Measurements from ENCODE around the gene GNLY. TPM values are rescaled to one million over a fixed set of nuclear protein-coding genes. Genes with fewer than 3 reads are reported as not detected.

The GNLY gene
- total RNA-seq, 1 experiment from 2014 or later: not detected

GRCh38 chr2:85705680-85706039 lies 11.5 kb downstream of the GNLY start:
- Histone ChIP-seq H3K9me3 (ENCODE audit: low read length) (no peaks in the 10 kb centered on the region), H3K27me3 (ENCODE audit: low read length) (no peaks in the 10 kb centered on the region), H3K9ac (ENCODE audit: low read length) (no peak overlapping the region), H4K20me1 (ENCODE audit: low read length) (no peaks in the 10 kb centered on the region), H3K4me2 (ENCODE audit: low read length) (no peak overlapping the region), H3K79me2 (ENCODE audit: low read length) (no peaks in the 10 kb centered on the region), H3K4me3 (ENCODE audit: low read length) (no peak overlapping the region), H2AFZ (ENCODE audit: low read length) (no peak overlapping the region), H3K4me1 (ENCODE audit: insufficient read depth, low read length) (peaks cover 43% of the 10 kb centered on the region), H3K36me3 (ENCODE audit: low read depth, low read length) (no peaks in the 10 kb centered on the region), H3F3A (ENCODE audit: low read length, unreplicated experiment) (no peaks in the 10 kb centered on the region), H3K9me2 (replicated peaks; ENCODE audit: low read length) (no peaks in the 10 kb centered on the region), H3K27ac (ENCODE audit: low read length) (no peak overlapping the region)
- CTCF ChIA-PET: interaction anchor here (0.5 to 1.1 kb wide), 3 partner anchors 20 to 68 kb away, joined by 3 to 6 read pairs (median 3); no protein-coding TSS in a partner anchor
- POLR2A ChIA-PET (ENCODE audit: unreplicated experiment): interaction anchor here (0.6 kb wide), 1 partner anchor 393 kb away, joined by 4 read pairs; no protein-coding TSS in a partner anchor
- no TSS peak for BruUV-seq (replicated peaks)
- DNase-seq (peak; percentile 58), ATAC-seq (no peak)
- intact Hi-C loops (cut with micrococcal nuclease): no loop called here
- no peak for TF ChIP-seq EZH2phosphoT487 (IDR thresholded peaks at IDR 0.05; ENCODE audit: borderline replicate concordance, low read length)
- no peak for TF ChIP-seq EZH2 (IDR thresholded peaks at IDR 0.05; ENCODE audit: low read length, unreplicated experiment)
- no peak for TF ChIP-seq CTCF (conservative IDR thresholded peaks at IDR 0.05; ENCODE audit: low read depth, low read length)

GRCh38 chr2:85706063-85706462 lies 11.9 kb downstream of the GNLY start:
- H4K20me1 ChIP-seq (ENCODE audit: low read length): no peaks in the 10 kb centered on the region
- intact Hi-C loops (cut with micrococcal nuclease): no loop called here
- DNase-seq (no peak), ATAC-seq (no peak)
- TF ChIP-seq CTCF (conservative IDR thresholded peaks at IDR 0.05; ENCODE audit: low read depth, low read length): no peak
- no peak for TF ChIP-seq EZH2phosphoT487 (IDR thresholded peaks at IDR 0.05; ENCODE audit: borderline replicate concordance, low read length)
- TF ChIP-seq EZH2 (IDR thresholded peaks at IDR 0.05; ENCODE audit: low read length, unreplicated experiment): no peak
- no peaks in the 10 kb centered on the region for H3K9me2 ChIP-seq (replicated peaks; ENCODE audit: low read length)
- H3F3A ChIP-seq (ENCODE audit: low read length, unreplicated experiment): no peaks in the 10 kb centered on the region
- no peak overlapping the region for H3K4me2 ChIP-seq (ENCODE audit: low read length)
- H3K27me3 ChIP-seq (ENCODE audit: low read length): no peaks in the 10 kb centered on the region
- ChIA-PET POLR2A (ENCODE audit: unreplicated experiment) (no interaction called here), CTCF (interaction anchor here (0.5 to 1.1 kb wide), 4 partner anchors 20 to 69 kb away, joined by 3 to 6 read pairs (median 3); no protein-coding TSS in a partner anchor)
- H3K27ac ChIP-seq (ENCODE audit: low read length): no peak overlapping the region
- BruUV-seq (replicated peaks): no TSS peak
- H3K9me3 ChIP-seq (ENCODE audit: low read length): no peaks in the 10 kb centered on the region
- H3K4me3 ChIP-seq (ENCODE audit: low read length): no peak overlapping the region
- H3K9ac ChIP-seq (ENCODE audit: low read length): no peak overlapping the region
- peaks cover 41% of the 10 kb centered on the region for H3K4me1 ChIP-seq (ENCODE audit: insufficient read depth, low read length)
- no peak overlapping the region for H2AFZ ChIP-seq (ENCODE audit: low read length)
- H3K36me3 ChIP-seq (ENCODE audit: low read depth, low read length): no peaks in the 10 kb centered on the region
- no peaks in the 10 kb centered on the region for H3K79me2 ChIP-seq (ENCODE audit: low read length)

- DNase-seq (no peak), ATAC-seq (no peak)
- TF ChIP-seq EZH2 (IDR thresholded peaks at IDR 0.05; ENCODE audit: low read length, unreplicated experiment) (no peak), CTCF (conservative IDR thresholded peaks at IDR 0.05; ENCODE audit: low read depth, low read length) (no peak), EZH2phosphoT487 (IDR thresholded peaks at IDR 0.05; ENCODE audit: borderline replicate concordance, low read length) (no peak)
- H3K9me2 ChIP-seq (replicated peaks; ENCODE audit: low read length): no peaks in the 10 kb centered on the region
- no peaks in the 10 kb centered on the region for H3K27me3 ChIP-seq (ENCODE audit: low read length)
- no peak overlapping the region for H3K9ac ChIP-seq (ENCODE audit: low read length)
- CTCF ChIA-PET: interaction anchor here (0.5 to 1.0 kb wide), 3 partner anchors 35 to 69 kb away, joined by 3 read pairs; no protein-coding TSS in a partner anchor
- no peak overlapping the region for H2AFZ ChIP-seq (ENCODE audit: low read length)
- H3K27ac ChIP-seq (ENCODE audit: low read length): no peak overlapping the region
- H3F3A ChIP-seq (ENCODE audit: low read length, unreplicated experiment): no peaks in the 10 kb centered on the region
- H3K4me1 ChIP-seq (ENCODE audit: insufficient read depth, low read length): peaks cover 34% of the 10 kb centered on the region
- intact Hi-C loops (cut with micrococcal nuclease): loop anchor here (1.0 kb wide), 2 partner anchors 27 to 69 kb away; no protein-coding TSS in a partner anchor
- H3K4me3 ChIP-seq (ENCODE audit: low read length): no peak overlapping the region
- H3K4me2 ChIP-seq (ENCODE audit: low read length): 0 out of 2 replicates have a peak overlapping the region, but pooled peaks have one; percentile 11
- no TSS peak for BruUV-seq (replicated peaks)
- H3K9me3 ChIP-seq (ENCODE audit: low read length): no peaks in the 10 kb centered on the region
- H4K20me1 ChIP-seq (ENCODE audit: low read length): no peaks in the 10 kb centered on the region
- H3K79me2 ChIP-seq (ENCODE audit: low read length): no peaks in the 10 kb centered on the region
- no peaks in the 10 kb centered on the region for H3K36me3 ChIP-seq (ENCODE audit: low read depth, low read length)
- POLR2A ChIA-PET (ENCODE audit: unreplicated experiment): no interaction called here
Measured at GRCh38 chr2:85706599-85707296, 12.6 kb downstream of the GNLY start.

Measured in PC-3 (cell line).